ENCODE data around the gene PRSS33. TPM values are rescaled to one million over a fixed set of nuclear protein-coding genes. Genes with fewer than 3 reads are reported as not detected.

PRSS33 gene
- total and polyA plus RNA-seq, 5 donors from 2014 or later: not detected

GRCh38 chr16:2803545-2804195, 16.3 kb upstream of the PRSS33 start:
- ATAC-seq (ENCODE audit: low read depth in 2 of 2): no peak
- Mint-ChIP-seq H3K36me3 (no peaks in the 10 kb centered on the region), H3K4me1 (no peaks in the 10 kb centered on the region), H3K27ac (no peak overlapping the region), H3K9me3 (peaks cover 0 to 13% (median 3%) of the 10 kb centered on the region in 7 donors), H3K4me3 (no peak overlapping the region), H3K27me3 (peaks cover 17% of the 10 kb centered on the region)
- H3K27ac ChIP-seq (ENCODE audit: insufficient read depth, low read length, poor library complexity, severe bottlenecking): no peak overlapping the region
- no peaks in the 10 kb centered on the region for H3K36me3 ChIP-seq (ENCODE audit: control insufficient read depth, insufficient read depth, low read length)
- H3K4me1 ChIP-seq (ENCODE audit: control insufficient read depth, insufficient read depth, low read length, poor library complexity, severe bottlenecking): no peaks in the 10 kb centered on the region
- peaks cover 2 to 18% of the 10 kb centered on the region in 2 experiments for H3K9me3 ChIP-seq (ENCODE audit: control insufficient read depth in 2 of 2, low read length in 2 of 2)
- no peaks in the 10 kb centered on the region for H3K27me3 ChIP-seq (ENCODE audit: control insufficient read depth, insufficient read depth, low read length)
- no peak for DNase-seq
- no peak overlapping the region for H3K4me3 ChIP-seq (ENCODE audit: low read depth, low read length)

- Histone ChIP-seq H3K27ac (ENCODE audit: insufficient read depth, low read length, poor library complexity, severe bottlenecking) (no peak overlapping the region), H3K9me3 (ENCODE audit: control insufficient read depth in 2 of 2, low read length in 2 of 2) (peaks cover 2 to 16% of the 10 kb centered on the region in 2 experiments), H3K4me1 (ENCODE audit: control insufficient read depth, insufficient read depth, low read length, poor library complexity, severe bottlenecking) (no peaks in the 10 kb centered on the region), H3K36me3 (ENCODE audit: control insufficient read depth, insufficient read depth, low read length) (no peaks in the 10 kb centered on the region), H3K4me3 (ENCODE audit: low read depth, low read length) (no peak overlapping the region), H3K27me3 (ENCODE audit: control insufficient read depth, insufficient read depth, low read length) (no peaks in the 10 kb centered on the region)
- no peak overlapping the region for H3K4me3 Mint-ChIP-seq
- ATAC-seq (ENCODE audit: low read depth in 2 of 2) (no peak), DNase-seq (no peak)
- no peak overlapping the region for H3K27ac Mint-ChIP-seq
- H3K27me3 Mint-ChIP-seq: peaks cover 20% of the 10 kb centered on the region
- no peaks in the 10 kb centered on the region for H3K36me3 Mint-ChIP-seq
- H3K9me3 Mint-ChIP-seq: peaks cover 0 to 13% (median 3%) of the 10 kb centered on the region in 7 donors
- H3K4me1 Mint-ChIP-seq: no peaks in the 10 kb centered on the region
Measured at GRCh38 chr16:2799859-2800226, 12.5 kb upstream of the PRSS33 start.

GRCh38 chr16:2799205-2799858, 12.0 kb upstream of the PRSS33 start:
- Histone ChIP-seq H3K4me1 (ENCODE audit: control insufficient read depth, insufficient read depth, low read length, poor library complexity, severe bottlenecking) (no peaks in the 10 kb centered on the region), H3K27ac (ENCODE audit: insufficient read depth, low read length, poor library complexity, severe bottlenecking) (no peak overlapping the region), H3K27me3 (ENCODE audit: control insufficient read depth, insufficient read depth, low read length) (no peaks in the 10 kb centered on the region), H3K4me3 (ENCODE audit: low read depth, low read length) (no peak overlapping the region), H3K36me3 (ENCODE audit: control insufficient read depth, insufficient read depth, low read length) (no peaks in the 10 kb centered on the region), H3K9me3 (ENCODE audit: control insufficient read depth in 2 of 2, low read length in 2 of 2) (peaks cover 2 to 11% of the 10 kb centered on the region in 2 experiments)
- Mint-ChIP-seq H3K4me3 (no peak overlapping the region), H3K36me3 (no peaks in the 10 kb centered on the region), H3K9me3 (peaks cover 0 to 9% (median 3%) of the 10 kb centered on the region in 7 donors), H3K4me1 (no peaks in the 10 kb centered on the region), H3K27ac (no peak overlapping the region), H3K27me3 (peaks cover 22% of the 10 kb centered on the region)
- DNase-seq: no peak
- no peak for ATAC-seq (ENCODE audit: low read depth in 2 of 2)

- peaks cover 0 to 5% of the 10 kb centered on the region in 2 experiments for H3K9me3 ChIP-seq (ENCODE audit: control insufficient read depth in 2 of 2, low read length in 2 of 2)
- Mint-ChIP-seq H3K4me1 (no peaks in the 10 kb centered on the region), H3K27me3 (peaks cover 26% of the 10 kb centered on the region), H3K27ac (no peak overlapping the region), H3K9me3 (peaks cover 0 to 3% (median under 1%) of the 10 kb centered on the region in 7 donors), H3K4me3 (no peak overlapping the region), H3K36me3 (no peaks in the 10 kb centered on the region)
- H3K27me3 ChIP-seq (ENCODE audit: control insufficient read depth, insufficient read depth, low read length): no peaks in the 10 kb centered on the region
- no peak overlapping the region for H3K27ac ChIP-seq (ENCODE audit: insufficient read depth, low read length, poor library complexity, severe bottlenecking)
- no peak for ATAC-seq (ENCODE audit: low read depth in 2 of 2)
- no peak for DNase-seq
- H3K36me3 ChIP-seq (ENCODE audit: control insufficient read depth, insufficient read depth, low read length): no peaks in the 10 kb centered on the region
- H3K4me3 ChIP-seq (ENCODE audit: low read depth, low read length): no peak overlapping the region
- no peaks in the 10 kb centered on the region for H3K4me1 ChIP-seq (ENCODE audit: control insufficient read depth, insufficient read depth, low read length, poor library complexity, severe bottlenecking)
Measured at GRCh38 chr16:2798723-2799204, 11.4 kb upstream of the PRSS33 start.

- no peak overlapping the region for H3K4me3 ChIP-seq (ENCODE audit: low read depth, low read length)
- no peak overlapping the region for H3K4me3 Mint-ChIP-seq
- DNase-seq (no peak), ATAC-seq (ENCODE audit: low read depth in 2 of 2) (no peak)
- H3K4me1 ChIP-seq (ENCODE audit: control insufficient read depth, insufficient read depth, low read length, poor library complexity, severe bottlenecking): no peaks in the 10 kb centered on the region
- no peaks in the 10 kb centered on the region for H3K27me3 ChIP-seq (ENCODE audit: control insufficient read depth, insufficient read depth, low read length)
- no peaks in the 10 kb centered on the region for H3K36me3 ChIP-seq (ENCODE audit: control insufficient read depth, insufficient read depth, low read length)
- H3K4me1 Mint-ChIP-seq: no peaks in the 10 kb centered on the region
- H3K9me3 ChIP-seq (ENCODE audit: control insufficient read depth in 2 of 2, low read length in 2 of 2): no peaks in the 10 kb centered on the region
- no peak overlapping the region for H3K27ac ChIP-seq (ENCODE audit: insufficient read depth, low read length, poor library complexity, severe bottlenecking)
- H3K9me3 Mint-ChIP-seq: no peaks in the 10 kb centered on the region
- no peak overlapping the region for H3K27ac Mint-ChIP-seq
- no peaks in the 10 kb centered on the region for H3K36me3 Mint-ChIP-seq
- H3K27me3 Mint-ChIP-seq: peaks cover 36% of the 10 kb centered on the region
Measured at GRCh38 chr16:2795395-2796143, 8.2 kb upstream of the PRSS33 start.

- no peak overlapping the region for H3K27ac ChIP-seq (ENCODE audit: insufficient read depth, low read length, poor library complexity, severe bottlenecking)
- peaks cover 0 to 3% (median 0%) of the 10 kb centered on the region in 7 donors for H3K9me3 Mint-ChIP-seq
- H3K36me3 Mint-ChIP-seq: no peaks in the 10 kb centered on the region
Measured at GRCh38 chr16:2792940-2793339, 5.6 kb upstream of the PRSS33 start.

GRCh38 chr16:2791174-2791573, 3.8 kb upstream of the PRSS33 start:
- Mint-ChIP-seq H3K4me3 (no peak overlapping the region), H3K27me3 (peaks cover 52% of the 10 kb centered on the region), H3K4me1 (peaks cover 0 to 2% (median 0%) of the 10 kb centered on the region in 4 donors), H3K9me3 (peaks cover 0 to 3% (median 0%) of the 10 kb centered on the region in 7 donors), H3K27ac (no peak overlapping the region), H3K36me3 (no peaks in the 10 kb centered on the region)
- Histone ChIP-seq H3K9me3 (ENCODE audit: control insufficient read depth in 2 of 2, low read length in 2 of 2) (no peaks in the 10 kb centered on the region), H3K27ac (ENCODE audit: insufficient read depth, low read length, poor library complexity, severe bottlenecking) (no peak overlapping the region), H3K27me3 (ENCODE audit: control insufficient read depth, insufficient read depth, low read length) (no peaks in the 10 kb centered on the region), H3K36me3 (ENCODE audit: control insufficient read depth, insufficient read depth, low read length) (no peaks in the 10 kb centered on the region), H3K4me1 (ENCODE audit: control insufficient read depth, insufficient read depth, low read length, poor library complexity, severe bottlenecking) (no peaks in the 10 kb centered on the region), H3K4me3 (ENCODE audit: low read depth, low read length) (no peak overlapping the region)
- DNase-seq (no peak), ATAC-seq (ENCODE audit: low read depth in 2 of 2) (no peak)

More at GRCh38 chr16:2792940-2793339, 5.6 kb upstream of the PRSS33 start:
- Histone ChIP-seq H3K4me1 (ENCODE audit: control insufficient read depth, insufficient read depth, low read length, poor library complexity, severe bottlenecking) (no peaks in the 10 kb centered on the region), H3K27me3 (ENCODE audit: control insufficient read depth, insufficient read depth, low read length) (no peaks in the 10 kb centered on the region), H3K9me3 (ENCODE audit: control insufficient read depth in 2 of 2, low read length in 2 of 2) (no peaks in the 10 kb centered on the region), H3K4me3 (ENCODE audit: low read depth, low read length) (no peak overlapping the region), H3K36me3 (ENCODE audit: control insufficient read depth, insufficient read depth, low read length) (no peaks in the 10 kb centered on the region)
- DNase-seq: no peak
- Mint-ChIP-seq H3K27me3 (peaks cover 51% of the 10 kb centered on the region), H3K4me3 (no peak overlapping the region), H3K4me1 (no peaks in the 10 kb centered on the region), H3K27ac (no peak overlapping the region)
- no peak for ATAC-seq (ENCODE audit: low read depth in 2 of 2)

Measured in CD4-positive, CD25-positive, alpha-beta regulatory T cell (primary cell).